ENCODE data around the gene ARGFX.

ARGFX gene

DNA sequence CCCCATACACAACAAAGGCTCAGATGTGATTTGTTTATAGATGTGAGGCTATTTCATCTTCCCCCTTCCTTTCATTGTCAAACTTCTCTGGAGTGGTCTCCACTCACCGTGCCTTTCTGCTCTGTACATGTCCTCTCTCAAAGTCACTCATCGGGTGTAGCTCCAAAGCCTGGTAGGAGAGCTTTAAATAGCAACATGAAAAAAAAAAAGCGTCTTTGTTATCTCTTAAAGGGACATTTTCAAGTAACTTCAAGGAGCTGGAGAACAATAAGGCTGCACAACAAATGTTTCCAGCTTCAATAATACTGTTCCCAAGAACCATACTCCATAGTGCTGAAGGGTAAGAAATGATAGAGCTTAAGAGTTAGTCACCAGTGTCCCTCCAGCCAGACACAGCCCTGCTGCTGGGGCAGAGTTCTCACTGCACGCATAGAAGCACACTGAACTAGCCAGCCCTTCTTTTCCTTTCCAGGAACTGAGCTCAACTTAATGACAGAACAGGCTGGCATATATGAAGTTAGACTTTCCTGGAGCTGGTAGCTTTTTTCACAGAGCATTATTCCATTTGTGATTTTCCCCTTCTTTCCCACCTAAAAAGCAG, 33.6 kb downstream of the ARGFX start:
- no peak for DNase-seq

DNA sequence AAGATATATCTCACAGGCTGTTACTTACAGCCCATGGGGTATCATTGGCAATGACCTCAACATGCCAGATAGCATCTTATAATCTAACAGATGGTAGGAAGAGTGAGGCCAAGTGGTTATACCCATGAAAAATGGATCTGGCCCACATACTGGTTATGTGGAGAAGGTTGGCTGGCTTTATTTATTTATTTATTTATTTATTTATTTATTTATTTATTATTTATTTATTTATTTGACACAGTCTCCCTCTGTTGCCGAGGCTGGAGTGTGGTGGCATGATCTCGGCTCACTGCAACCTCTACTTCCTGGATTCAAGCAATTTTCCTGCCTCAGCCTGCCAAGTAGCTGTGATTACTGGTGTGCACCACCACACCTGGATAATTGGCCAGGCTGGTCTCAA, 37.0 kb downstream of the ARGFX start:
- DNase-seq, result no peak

DNA sequence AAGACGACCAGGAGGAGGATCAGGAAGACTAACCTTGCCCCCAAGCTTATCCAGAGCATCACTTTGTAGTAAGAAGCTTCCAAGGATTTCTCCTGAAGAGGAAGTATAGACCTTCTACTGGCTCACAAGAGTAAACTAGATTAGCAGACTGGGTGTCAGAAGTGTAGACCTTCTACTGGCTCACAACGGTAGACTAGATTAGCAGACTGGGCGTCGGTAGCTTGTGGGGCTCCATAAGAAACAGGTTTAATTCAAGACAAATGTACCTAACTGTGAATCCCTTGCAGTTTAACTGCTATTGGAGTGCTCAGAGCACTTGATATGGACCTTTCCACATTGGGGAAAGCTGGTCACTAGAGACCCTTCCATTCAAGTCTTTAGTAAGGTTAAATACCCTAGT, 38.4 kb downstream of the ARGFX start:
- no peak for DNase-seq

All from CD4-positive, alpha-beta T cell treated with Interleukin-17A for 1 hour (primary cell).